Erythroblast (primary cell): ENCODE measurements around the gene ALDH3B1.

ENCODE experiments used
- GATA1 ChIP-seq: IDR thresholded peaks from 2 replicates; pipeline ENCODE4 v1.6.1; 2011; ENCODE audit warnings: low read depth, mild to moderate bottlenecking, control low read depth, low read length, moderate library complexity
- POLR2A ChIP-seq: IDR thresholded peaks from 2 replicates; pipeline ENCODE4 v1.6.1; 2011; ENCODE audit warnings: mild to moderate bottlenecking, low read length

DNA sequence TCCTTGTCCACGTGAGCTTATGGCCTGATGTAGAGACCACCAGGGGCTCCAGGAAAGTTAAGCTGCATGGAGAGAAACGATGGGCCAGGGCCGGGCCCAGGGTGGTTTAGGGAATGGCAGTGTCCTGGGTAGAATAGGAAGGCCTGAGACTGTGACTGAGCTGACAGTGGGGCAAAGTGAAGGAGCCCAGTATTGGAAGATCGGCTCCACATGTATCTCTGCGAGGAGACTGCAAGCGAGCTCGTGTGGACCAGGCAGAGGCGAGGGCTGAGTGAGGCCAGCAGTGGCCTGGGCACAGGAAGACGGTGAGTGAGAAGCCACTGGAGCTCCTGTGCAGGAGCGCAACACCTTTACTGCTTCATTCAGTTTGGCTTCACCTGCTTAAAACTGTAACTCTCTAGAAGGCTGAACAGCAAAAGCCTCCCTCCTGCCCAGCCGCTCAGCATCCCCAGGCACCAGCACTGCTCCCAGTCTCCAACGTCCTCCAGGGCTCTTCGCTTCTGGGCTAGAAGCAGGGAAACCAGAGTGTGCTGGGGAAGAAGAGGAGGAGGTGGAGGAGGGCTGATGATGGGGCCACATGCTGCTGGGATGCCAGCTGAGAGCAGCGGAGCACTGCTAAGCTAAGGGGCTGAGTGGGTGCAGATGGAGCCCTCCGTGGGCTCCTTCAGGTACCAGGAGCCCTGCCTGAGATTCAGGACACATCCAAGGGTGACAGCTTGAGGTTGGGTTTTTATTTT, 42.2 kb downstream of the ALDH3B1 start:
- TF ChIP-seq POLR2A (no peak), GATA1 (no peak)
